Neural progenitor cell (in vitro differentiated cells): Measurements from ENCODE around the gene F11R. TPM values are rescaled to one million over a fixed set of nuclear protein-coding genes. Genes with fewer than 3 reads are reported as not detected.
"Not testable (repeated sequence)": the region's sequence is repeated elsewhere in the genome, so short reads cannot be mapped to it uniquely, and the experiment has no call there.

Experiments used
- DNase-seq: peaks from one replicate; pipeline ENCODE4 v3.0.0-alpha.2; 2016; ENCODE audit warnings: low spot score
- H2AFZ ChIP-seq: fragments of 200-600 bp; sonication (generic); replicated peaks from 2 replicates; pipeline ENCODE4 v1.6.1; 2016; ENCODE audit warnings: antibody characterized with exemption
- H3F3A ChIP-seq: fragments of 200-600 bp; sonication (generic); 2 replicates; pipeline ENCODE4 v1.6.1; 2016; ENCODE audit warnings: antibody characterized with exemption, low read depth
- H3K27ac ChIP-seq: fragments of 200-600 bp; sonication (generic); 2 replicates; pipeline ENCODE4 v1.5.1; 2016; ENCODE audit warnings: mild to moderate bottlenecking
- H3K27me3 ChIP-seq: fragments of 200-600 bp; sonication (generic); 2 replicates; pipeline ENCODE4 v1.6.1; 2016; ENCODE audit warnings: mild to moderate bottlenecking, moderate library complexity
- H3K36me3 ChIP-seq: fragments of 200-600 bp; sonication (generic); 2 replicates; pipeline ENCODE4 v1.5.1; 2016
- H3K4me1 ChIP-seq: fragments of 200-600 bp; sonication (generic); 2 replicates; pipeline ENCODE4 v1.6.1; 2016; ENCODE audit warnings: mixed run types
- H3K4me2 ChIP-seq: fragments of 200-600 bp; sonication (generic); 2 replicates; pipeline ENCODE4 v1.6.1; 2016
- H3K4me3 ChIP-seq: fragments of 200-600 bp; sonication (generic); 2 replicates; pipeline ENCODE4 v1.5.1; 2016
- H3K79me2 ChIP-seq: fragments of 200-600 bp; sonication (generic); 2 replicates; pipeline ENCODE4 v1.6.1; 2016; ENCODE audit warnings: low read depth
- H3K9ac ChIP-seq: fragments of 200-600 bp; sonication (generic); 2 replicates; pipeline ENCODE4 v1.6.1; 2016
- H3K9me3 ChIP-seq: fragments of 200-600 bp; sonication (generic); 2 replicates; pipeline ENCODE4 v1.5.1; 2016; ENCODE audit warnings: low read depth
- H4K20me1 ChIP-seq: fragments of 200-600 bp; sonication (generic); 2 replicates; pipeline ENCODE4 v1.6.1; 2016; ENCODE audit warnings: low read depth
- H3K27ac Mint-ChIP-seq: 3 replicates; pipeline ENCODE4 v1.8.0; 2021; ENCODE audit warnings: mixed read lengths
- H3K27me3 Mint-ChIP-seq: 2 replicates; pipeline ENCODE4 v1.8.0; 2022; ENCODE audit warnings: low read depth, mild to moderate bottlenecking, inconsistent platforms, moderate library complexity, mixed read lengths; ENCODE audit not compliant: insufficient read depth
- H3K36me3 Mint-ChIP-seq: 3 replicates; pipeline ENCODE4 v1.8.0; 2021; ENCODE audit warnings: mixed read lengths
- H3K4me1 Mint-ChIP-seq: 3 replicates; pipeline ENCODE4 v1.8.0; 2021; ENCODE audit warnings: mixed read lengths
- H3K4me3 Mint-ChIP-seq: 3 replicates; pipeline ENCODE4 v1.8.0; 2021; ENCODE audit warnings: mild to moderate bottlenecking, moderate library complexity, mixed read lengths
- H3K9me3 Mint-ChIP-seq: 3 replicates; pipeline ENCODE4 v1.8.0; 2020; ENCODE audit warnings: mixed read lengths
- small RNA-seq: library from RNA; depleted of rRNA; stranded (forward); fragments of <200 nt; gene quantifications from one replicate; pipeline ENCODE3, GENCODE V24; 2015
- total RNA-seq: library from RNA; depleted of rRNA; stranded (reverse); fragments of >200 nt; gene quantifications from 2 replicates; pipeline ENCODE4 v1.2.3, GENCODE V29; 2015; ENCODE audit warnings: low replicate concordance

F11R gene
- total RNA-seq, 1 donor from 2014 or later, result 60.0 TPM

DNA sequence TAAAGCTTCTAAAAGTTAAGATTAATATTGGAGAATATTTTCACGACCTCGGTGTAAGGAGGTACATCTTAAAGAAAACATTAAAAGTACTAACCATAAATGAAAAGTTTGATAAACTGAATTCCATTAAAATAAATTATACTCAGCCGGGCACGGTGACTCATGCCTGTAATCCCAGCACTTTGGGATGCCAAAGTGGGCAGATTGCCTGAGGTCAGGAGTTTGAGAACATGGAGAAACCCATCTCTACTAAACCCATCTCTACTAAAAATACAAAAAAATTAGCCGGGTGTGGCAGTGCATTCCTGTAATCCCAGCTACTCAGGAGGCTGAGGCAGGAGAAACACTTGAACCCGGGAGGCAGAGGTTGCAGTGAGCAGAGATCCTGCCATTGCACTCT, 75.1 kb downstream of the F11R start:
- H3K36me3 Mint-ChIP-seq, DNase-seq, H3K9ac ChIP-seq, H4K20me1 ChIP-seq, H3K4me3 Mint-ChIP-seq, H3F3A ChIP-seq, H3K79me2 ChIP-seq, H3K9me3 ChIP-seq, H3K4me2 ChIP-seq, H2AFZ ChIP-seq, H3K36me3 ChIP-seq, H3K27ac ChIP-seq, H3K27ac Mint-ChIP-seq, H3K27me3 Mint-ChIP-seq, H3K4me3 ChIP-seq, H3K27me3 ChIP-seq, H3K9me3 Mint-ChIP-seq: not testable (repeated sequence)
- peaks cover 16% of the 10 kb centered on the region for H3K4me1 ChIP-seq
- peaks cover 21% of the 10 kb centered on the region for H3K4me1 Mint-ChIP-seq

Small RNA genes within 50 kb of the gene (small RNA-seq; reads per million reads assigned to genes)
- not detected for gene AL591806.2

Other genes starting within 250 kb of the F11R start
- gene LY9, start 225.0 kb downstream of the F11R start, total RNA-seq, result not detected in 2 replicates
- gene CD244, start 158.3 kb downstream of the F11R start, total RNA-seq, result not detected in 2 replicates
- gene ITLN1, start 136.0 kb downstream of the F11R start, total RNA-seq, result not detected in 2 replicates
- gene ITLN2, start 66.3 kb downstream of the F11R start, total RNA-seq, result not detected in 2 replicates
- gene TSTD1, start 17.8 kb upstream of the F11R start, total RNA-seq, result 29.9 and 59.9 TPM in 2 replicates
- gene USF1, start 24.8 kb upstream of the F11R start, total RNA-seq, result 74.4 and 103 TPM in 2 replicates
- gene ARHGAP30, start 48.7 kb upstream of the F11R start, total RNA-seq, result 0.06 TPM in 1 of 2 replicates, not detected in the other
- gene NECTIN4, start 68.4 kb upstream of the F11R start, total RNA-seq, result 0.06 TPM in 1 of 2 replicates, not detected in the other
- gene KLHDC9, start 77.2 kb upstream of the F11R start, total RNA-seq, result 12.6 and 22.6 TPM in 2 replicates
- 57.6 and 74.1 TPM in 2 replicates for gene PFDN2, start 96.9 kb upstream of the F11R start, total RNA-seq
- gene NIT1, start 97.0 kb upstream of the F11R start, total RNA-seq, result 39.5 and 46.3 TPM in 2 replicates
- gene DEDD, start 111.5 kb upstream of the F11R start, total RNA-seq, result 29.7 and 34.8 TPM in 2 replicates
- gene UFC1, start 132.8 kb upstream of the F11R start, total RNA-seq, result 114 and 133 TPM in 2 replicates
- gene USP21, start 138.3 kb upstream of the F11R start, total RNA-seq, result 6.7 and 19.0 TPM in 2 replicates
- gene PPOX, start 145.3 kb upstream of the F11R start, total RNA-seq, result 18.3 and 42.4 TPM in 2 replicates
- gene B4GALT3, start 156.4 kb upstream of the F11R start, total RNA-seq, result 9.5 and 36.5 TPM in 2 replicates
- gene ADAMTS4, start 177.9 kb upstream of the F11R start, total RNA-seq, result 1.3 and 5.4 TPM in 2 replicates
- 105 and 107 TPM in 2 replicates for gene NDUFS2, start 181.2 kb upstream of the F11R start, total RNA-seq
- gene FCER1G, start 194.1 kb upstream of the F11R start, total RNA-seq, result 0.34 TPM in 1 of 2 replicates, not detected in the other
- gene APOA2, start 202.5 kb upstream of the F11R start, total RNA-seq, result not detected in 2 replicates
- 7.2 and 9.8 TPM in 2 replicates for gene TOMM40L, start 204.9 kb upstream of the F11R start, total RNA-seq
- gene NR1I3, start 217.1 kb upstream of the F11R start, total RNA-seq, result not detected in 2 replicates
- gene PCP4L1, start 237.6 kb upstream of the F11R start, total RNA-seq, result 0.46 and 0.69 TPM in 2 replicates